GM19372 (cell line): ENCODE measurements around the gene LMTK3.

Experiments
- ATAC-seq: cut with Tn5 transposase; IDR thresholded peaks from one replicate; pipeline ENCODE4 v1.9.1; 2021; ENCODE audit warnings: mild to moderate bottlenecking, low read depth, moderate library complexity; ENCODE audit not compliant: unreplicated experiment

The LMTK3 gene

GRCh38 chr19:48511800-48512503, at the start of gene LMTK3:
TSS of gene LMTK3 (minus strand) at chr19:48511835. CDS start at chr19:48511576, 259 bp downstream.
- no peak for ATAC-seq

DNA sequence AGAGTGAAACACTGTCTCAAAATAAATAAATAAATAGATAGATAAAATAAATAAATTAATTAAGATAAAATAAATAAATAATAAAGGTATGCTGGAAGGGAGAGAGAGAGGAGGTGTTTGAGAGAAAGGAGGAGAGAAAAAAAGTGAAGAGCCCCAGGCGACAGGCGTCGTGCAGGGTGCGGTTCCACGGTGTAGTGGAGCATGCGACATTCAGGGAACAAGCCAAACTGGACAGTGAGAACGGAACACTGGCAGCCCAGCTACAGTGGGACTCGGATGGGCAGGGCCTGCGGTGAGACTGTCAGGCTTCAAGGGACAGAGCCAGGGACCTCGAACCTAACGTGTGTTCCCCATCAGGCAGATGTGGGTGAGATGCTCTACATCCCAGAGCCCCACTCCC, 49.8 kb upstream of the LMTK3 start:
- ATAC-seq: no peak

DNA sequence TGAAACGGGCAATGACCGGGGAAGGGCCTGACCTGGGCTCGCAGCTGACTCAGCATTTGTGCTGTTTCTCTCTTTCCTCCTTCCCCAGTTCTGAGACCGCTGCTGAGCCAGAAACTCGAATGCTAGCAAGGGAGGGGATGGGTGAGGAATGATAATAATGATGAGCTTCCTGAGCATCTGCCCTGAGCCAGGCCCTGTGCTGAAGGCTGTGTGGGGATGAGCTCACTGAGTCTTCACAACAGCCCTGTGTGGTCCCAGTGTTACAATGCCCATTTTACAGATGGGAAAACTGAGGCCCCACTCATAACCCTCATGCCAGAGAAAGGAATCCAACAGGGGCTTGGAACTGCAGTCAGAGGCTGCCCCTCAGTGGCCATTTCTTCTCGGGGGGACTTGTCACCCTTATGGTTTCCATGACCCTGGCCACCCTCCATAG, 48.5 kb upstream of the LMTK3 start:
- ATAC-seq: no peak

GRCh38 chr19:48558018-48558684, 46.5 kb upstream of the LMTK3 start:
- ATAC-seq: no peak

DNA sequence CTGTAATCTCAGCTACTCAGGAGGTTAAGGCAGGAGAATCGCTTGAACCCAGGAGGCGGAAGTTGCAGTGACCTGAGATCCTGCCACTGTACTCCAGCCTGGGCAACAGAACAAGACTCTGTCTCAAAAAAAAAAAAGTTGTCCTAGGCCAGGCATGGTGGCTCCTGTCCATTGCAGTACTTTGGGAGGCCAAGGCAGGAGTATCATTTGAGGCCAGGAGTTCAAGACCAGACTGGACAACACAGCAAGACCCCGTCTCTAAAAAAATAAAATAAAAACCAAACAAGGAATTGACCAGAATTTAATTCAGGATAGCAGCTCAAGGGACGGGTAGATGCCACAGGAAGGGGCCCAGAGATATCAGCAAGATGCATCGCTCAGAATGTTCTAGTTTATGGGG, 45.2 kb upstream of the LMTK3 start:
- no peak for ATAC-seq

DNA sequence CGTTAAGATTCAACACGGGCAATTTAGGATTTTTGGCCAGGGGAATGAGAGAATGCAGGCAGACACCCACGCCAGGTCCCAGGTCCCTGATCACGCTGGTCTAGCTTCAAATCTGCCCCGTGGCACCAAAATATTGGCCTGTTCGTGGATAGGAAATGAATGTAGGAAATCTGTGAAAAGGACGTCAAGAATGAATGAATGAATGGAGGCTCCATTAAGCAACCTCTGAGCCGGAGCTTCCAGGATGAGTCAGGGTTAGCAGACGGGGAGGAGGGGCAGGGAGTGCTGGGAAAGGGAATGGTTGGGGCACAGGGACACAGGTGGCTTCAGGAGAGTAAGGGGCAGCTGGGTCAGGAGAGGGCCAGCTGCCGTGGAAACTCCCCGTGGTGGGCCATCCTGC, 44.5 kb upstream of the LMTK3 start:
- ATAC-seq: no peak

DNA sequence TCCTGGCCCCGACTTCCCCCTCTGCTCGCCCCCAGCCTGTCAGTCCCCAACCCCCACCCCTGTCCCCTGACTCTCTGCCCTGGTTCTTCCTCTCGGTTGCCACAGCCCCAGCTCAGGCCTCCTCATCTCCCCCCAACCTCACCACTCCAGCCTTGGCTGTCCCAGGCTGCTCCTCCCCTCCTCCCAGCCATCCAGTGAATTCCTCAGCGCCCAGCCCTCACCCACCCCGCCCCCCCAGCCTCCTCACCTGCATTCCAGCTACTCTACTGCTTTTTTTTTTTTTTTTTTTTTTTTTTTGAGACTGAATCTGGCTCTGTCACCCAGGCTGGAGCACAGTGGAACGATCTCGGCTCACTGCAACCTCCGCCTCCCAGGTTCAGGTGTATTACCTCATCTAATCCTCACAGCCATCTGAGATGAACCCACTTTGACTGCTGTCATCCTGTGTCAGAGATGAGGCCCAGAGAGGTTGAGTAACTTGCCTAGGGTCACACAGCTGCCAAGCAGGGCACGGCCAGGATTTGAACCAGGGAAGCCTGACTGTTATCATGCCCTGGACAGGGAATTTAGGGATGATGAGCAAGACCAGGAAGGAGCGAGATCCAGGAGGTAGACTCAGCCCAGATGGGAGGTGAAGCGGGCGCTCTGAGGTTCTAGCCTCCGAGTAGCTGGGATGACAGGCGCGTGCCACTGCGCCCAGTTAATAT, 42.9 kb upstream of the LMTK3 start:
- no peak for ATAC-seq

DNA sequence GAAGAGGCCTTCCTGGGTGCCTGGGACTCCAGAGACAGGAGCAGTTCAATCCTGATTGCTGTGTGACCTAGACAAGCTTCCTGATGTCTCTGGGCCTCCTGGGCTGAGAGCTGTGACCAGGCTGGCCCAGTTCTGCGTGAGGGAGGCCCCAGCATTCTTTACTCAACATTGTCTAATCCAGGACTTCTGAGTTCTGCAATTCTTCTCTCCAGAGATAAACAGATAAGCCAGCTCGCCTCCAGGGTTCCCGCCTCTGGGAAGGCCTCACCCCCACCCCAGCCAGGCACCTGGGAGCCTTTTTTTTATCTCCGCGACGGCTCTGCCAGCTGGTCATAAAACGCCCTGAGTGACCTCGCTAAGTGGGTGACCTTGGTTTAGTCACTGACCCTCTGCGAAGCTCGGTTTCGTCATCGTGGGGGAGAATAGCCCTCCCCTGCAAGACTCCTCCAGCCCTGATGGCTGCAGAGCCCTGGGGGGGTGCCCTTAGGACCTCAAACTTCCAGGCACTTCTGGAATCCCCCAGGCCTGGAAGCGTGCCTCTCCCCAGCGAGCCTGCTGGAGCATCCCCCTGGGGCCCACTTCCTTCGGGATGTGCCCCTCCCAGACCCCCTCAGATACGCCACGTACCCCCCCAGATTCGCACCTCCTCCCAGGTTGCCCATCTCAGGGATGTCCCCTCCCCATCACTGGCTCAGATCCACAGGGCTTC, 42.2 kb upstream of the LMTK3 start:
- ATAC-seq: no peak

DNA sequence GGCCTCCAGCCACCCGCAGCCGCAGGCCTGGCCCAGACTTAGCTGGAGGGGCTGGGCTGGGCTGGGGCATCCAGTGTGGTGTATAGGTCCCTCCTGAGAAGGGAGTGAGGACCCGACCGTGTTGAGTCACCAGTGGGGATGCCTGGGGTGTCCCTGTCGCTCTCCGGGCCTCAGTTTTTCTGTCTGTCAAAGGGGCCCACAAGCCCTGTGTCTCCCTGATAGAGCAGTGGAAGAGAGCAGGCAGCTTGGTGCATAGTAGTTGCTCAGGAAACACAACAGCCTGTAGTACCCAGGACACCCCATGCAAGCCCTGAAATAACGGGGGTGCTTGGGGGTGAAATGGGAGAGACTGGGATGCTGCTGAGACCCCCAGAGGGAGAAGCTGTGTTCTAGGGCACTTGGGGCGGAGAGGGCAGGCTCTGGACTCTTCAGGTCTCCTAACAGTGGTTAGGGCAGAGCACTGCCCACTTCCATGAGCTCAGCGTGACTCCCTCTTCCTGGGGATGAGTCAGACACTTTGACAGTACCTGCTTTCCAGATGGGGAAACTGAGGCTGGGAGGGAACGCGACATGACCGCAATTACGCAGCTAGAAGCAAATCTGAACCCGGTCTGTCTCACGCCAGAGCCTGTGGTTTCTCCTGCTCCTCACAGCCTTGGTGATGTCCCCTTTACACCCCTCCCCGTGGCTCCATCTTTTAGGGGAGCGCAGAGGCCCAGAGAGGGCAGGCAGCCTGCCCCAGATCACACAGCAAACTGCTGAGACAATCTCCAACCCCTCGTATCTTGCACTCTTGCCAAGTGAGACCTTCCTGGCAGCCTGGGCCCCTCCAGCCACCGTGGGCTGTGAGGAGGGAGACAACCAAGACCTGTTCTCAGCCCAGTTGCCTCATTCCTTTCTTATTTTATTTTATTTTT, 41.0 kb upstream of the LMTK3 start:
- no peak for ATAC-seq

GRCh38 chr19:48551437-48552302, 40.0 kb upstream of the LMTK3 start, which contains the start of gene SULT2B1:
TSS of gene SULT2B1 (plus strand) at chr19:48552172. CDS start at chr19:48552253, 81 bp downstream.
- ATAC-seq: no peak

DNA sequence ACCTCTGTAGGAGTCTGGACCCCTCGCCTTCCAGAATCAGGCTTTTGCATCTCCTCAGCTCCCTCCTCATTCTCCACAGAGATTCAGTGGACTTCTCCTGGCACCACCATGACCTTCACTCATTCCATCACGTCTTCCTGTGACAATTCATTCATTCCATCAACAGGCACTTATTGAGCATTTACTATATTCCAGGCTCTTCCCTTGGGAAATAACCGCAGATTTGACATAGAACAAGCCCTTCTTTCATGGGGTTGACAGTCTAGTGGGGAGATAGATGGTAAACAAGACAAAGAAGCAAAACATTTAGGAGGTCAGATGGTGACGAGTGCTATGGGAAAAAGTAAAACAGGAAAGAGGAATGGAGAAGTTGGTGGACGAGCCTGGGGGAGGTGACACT, 37.7 kb upstream of the LMTK3 start:
- no peak for ATAC-seq

DNA sequence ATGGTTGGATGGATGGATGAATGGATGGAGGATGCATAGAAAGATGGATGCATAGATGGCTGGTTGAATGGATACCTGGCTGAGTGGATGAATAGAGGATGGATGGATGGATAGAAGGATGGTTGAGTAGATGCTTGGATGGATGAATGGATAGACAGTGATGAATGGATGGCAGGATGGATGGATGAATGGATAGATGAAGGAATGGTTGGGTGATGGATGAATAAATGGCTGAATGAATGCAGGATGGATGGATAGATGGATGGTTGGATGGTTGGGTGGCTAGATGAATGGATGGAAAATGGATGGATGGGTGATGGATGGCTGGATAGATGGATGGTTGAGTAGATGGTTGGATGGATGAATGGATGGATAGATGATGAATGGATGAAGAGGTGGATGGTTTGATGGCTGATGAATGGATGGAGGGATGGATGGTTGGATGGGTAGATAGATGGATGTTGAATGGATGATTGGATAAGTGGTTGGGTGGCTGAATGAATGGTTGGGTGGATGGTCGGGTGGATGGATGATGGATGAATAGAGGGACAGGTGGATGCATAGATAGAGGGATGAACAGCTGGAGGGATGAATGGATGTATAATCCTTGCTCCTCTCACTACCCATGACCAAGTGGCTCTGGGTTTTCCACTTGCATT, 36.7 kb upstream of the LMTK3 start:
- no peak for ATAC-seq

DNA sequence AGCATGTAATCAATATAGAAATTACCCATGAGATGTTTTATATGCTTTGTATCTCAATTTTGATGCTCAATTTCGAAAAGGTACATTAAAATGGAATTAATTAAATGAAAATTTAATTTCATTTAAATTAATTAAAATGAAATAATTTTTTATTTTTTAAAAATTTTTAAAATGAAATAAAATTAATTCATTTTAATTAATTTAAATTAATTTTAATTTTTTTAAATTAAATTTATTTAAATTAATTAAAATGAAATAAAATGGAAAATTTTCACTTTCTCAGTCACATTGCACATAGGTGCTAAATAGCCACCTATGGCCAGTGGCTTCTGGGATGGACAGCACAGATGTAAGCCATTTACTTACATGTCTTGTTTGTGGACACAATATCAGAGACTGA, 36.1 kb upstream of the LMTK3 start:
- ATAC-seq: no peak

DNA sequence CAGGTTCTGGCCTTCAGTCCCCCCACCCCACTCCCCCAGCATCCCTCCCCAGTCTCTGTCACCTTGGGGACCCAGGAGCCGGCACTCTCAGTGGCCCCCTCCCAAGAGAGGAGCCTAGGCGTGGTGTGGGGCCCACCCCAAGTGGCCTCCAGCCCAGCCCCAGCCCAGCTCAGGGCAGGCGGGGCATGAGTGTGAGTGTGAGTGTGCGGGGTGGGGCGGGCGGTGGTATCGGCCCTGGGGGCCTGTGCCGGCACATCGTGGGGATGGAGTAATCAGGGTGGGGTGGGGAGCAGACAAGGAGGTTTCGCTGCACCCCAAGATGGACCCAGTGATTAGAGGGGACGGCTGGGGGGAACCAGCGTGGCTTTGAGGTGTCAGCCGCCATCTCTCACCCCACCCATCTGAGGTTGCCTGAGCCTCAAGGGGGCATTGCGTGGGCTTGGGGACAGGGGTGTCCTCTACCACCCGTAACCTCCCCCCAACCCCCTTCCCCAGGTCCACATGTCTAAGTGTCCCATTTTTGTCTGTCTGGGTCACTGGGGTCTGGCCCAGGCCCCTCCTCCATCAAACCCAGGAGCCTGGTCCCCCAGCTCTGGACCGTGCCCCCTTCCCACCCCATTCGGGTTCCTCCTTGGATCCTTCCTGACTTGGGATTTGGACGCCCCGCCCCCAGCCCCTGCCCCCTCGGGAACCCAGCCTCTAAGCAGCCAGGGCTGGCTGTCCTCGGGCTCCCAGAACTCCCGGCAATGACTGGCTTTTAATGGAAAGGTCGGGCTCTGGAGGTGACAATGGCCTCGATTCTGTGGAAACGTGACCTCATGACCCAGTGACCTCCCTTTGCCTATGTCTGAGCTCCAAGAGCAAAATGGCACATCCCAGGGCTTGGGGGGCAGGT, 33.5 kb upstream of the LMTK3 start:
- ATAC-seq: no peak

DNA sequence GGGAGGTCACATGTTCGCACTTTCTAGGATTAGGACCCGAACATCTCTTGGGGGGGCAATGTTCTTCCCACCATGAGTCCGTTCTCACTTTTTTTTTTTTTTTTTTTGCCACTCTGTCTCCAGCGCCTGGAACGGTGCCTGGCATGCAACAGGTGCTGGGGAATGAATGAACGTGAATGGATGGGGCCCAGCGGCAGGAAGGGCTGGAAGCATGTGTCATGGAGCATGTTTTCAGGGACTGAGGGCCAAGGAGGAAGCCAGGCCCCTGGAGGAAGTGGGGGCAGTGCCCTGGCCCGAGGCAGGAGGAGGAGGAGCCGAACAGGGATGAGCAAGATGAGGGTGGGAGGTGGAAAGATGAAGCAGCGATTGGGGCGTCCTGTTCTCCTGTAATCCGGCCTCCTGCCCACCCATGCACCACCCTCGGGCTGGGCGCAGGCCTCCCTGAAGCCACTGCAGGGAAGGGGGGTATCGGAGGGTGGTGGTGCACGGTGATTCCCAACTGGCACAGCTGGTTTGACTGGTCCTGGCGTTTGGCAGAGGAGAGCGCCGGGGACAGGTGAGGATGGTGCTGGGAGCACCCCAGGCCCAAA, 31.6 kb upstream of the LMTK3 start:
- no peak for ATAC-seq

- no peak for ATAC-seq
Observed at GRCh38 chr19:48541813-48542212, 30.2 kb upstream of the LMTK3 start.

- ATAC-seq: no peak
Observed at GRCh38 chr19:48540110-48540509, 28.5 kb upstream of the LMTK3 start.
